ENCODE measurements around the gene FOXS1. TPM values are rescaled to one million over a fixed set of nuclear protein-coding genes. Genes with fewer than 3 reads are reported as not detected.
A peak's percentile ranks its signal among the peaks of the same experiment; 100 is the strongest.

FOXS1 gene
- total RNA-seq, 4 donors from 2014 or later, result 0.33 TPM; not detected in 3

- no peaks in the 10 kb centered on the region for H3K9me3 ChIP-seq
- peak in 1 of 2 donors; percentile 7 for DNase-seq
- peaks cover 4 to 13% of the 10 kb centered on the region in 2 donors for H3K4me1 ChIP-seq
- H3K36me3 ChIP-seq, result no peaks in the 10 kb centered on the region
- no peak for ATAC-seq
- H3K27me3 ChIP-seq, result peaks cover 27 to 42% (median 32%) of the 10 kb centered on the region in 3 donors
- in situ Hi-C loops (cut with MboI; ENCODE audit: low sequenced_read_pairs in 4 of 4), result loop anchor here (5.0 to 10.0 kb wide), 3 partner anchors 94 to 177 kb away; partner anchors contain the start of gene PDRG1 (in 4 of the 4)
- H3K4me3 ChIP-seq, result no peak overlapping the region
- intact Hi-C loops (cut with DNase I; ENCODE audit: low total_unique reads), result no loop called here
- no peak overlapping the region for H3K27ac ChIP-seq
- TF ChIP-seq POLR2A (IDR thresholded peaks at IDR 0.05) (no peak), CTCF (IDR thresholded peaks at IDR 0.05 in 4 of 5, conservative IDR thresholded peaks at IDR 0.05 in 1 of 5) (no peak)
Observed at GRCh38 chr20:31857861-31858759, 12.7 kb upstream of the FOXS1 start.

- Histone ChIP-seq H3K27me3 (peaks cover 27 to 37% (median 35%) of the 10 kb centered on the region in 3 donors), H3K27ac (no peak overlapping the region), H3K9me3 (no peaks in the 10 kb centered on the region), H3K36me3 (no peaks in the 10 kb centered on the region), H3K4me3 (no peak overlapping the region), H3K4me1 (peaks cover 7 to 13% of the 10 kb centered on the region in 2 donors)
- no peak for TF ChIP-seq POLR2A (IDR thresholded peaks at IDR 0.05)
- no peak for TF ChIP-seq CTCF (IDR thresholded peaks at IDR 0.05 in 4 of 5, conservative IDR thresholded peaks at IDR 0.05 in 1 of 5)
- ATAC-seq, result no peak
- DNase-seq, result peak in 1 of 2 donors; percentile 3
- intact Hi-C loops (cut with DNase I; ENCODE audit: low total_unique reads) (no loop called here), in situ Hi-C loops (cut with MboI; ENCODE audit: low sequenced_read_pairs in 4 of 4) (loop anchor here (5.0 to 10.0 kb wide), 3 partner anchors 96 to 178 kb away; partner anchors contain the start of gene PDRG1 (in 4 of the 4))
Observed at GRCh38 chr20:31856516-31856915, 11.1 kb upstream of the FOXS1 start.

- in situ Hi-C loops (cut with MboI; ENCODE audit: low sequenced_read_pairs in 4 of 4), result loop anchor here in 3 of 4 donors (10.0 kb wide), 2 partner anchors 101 to 181 kb away; partner anchors contain the start of gene PDRG1 (in 3 of the 3)
- peaks cover 0 to 19% (median 12%) of the 10 kb centered on the region in 3 donors for H3K27me3 ChIP-seq
- no peak overlapping the region for H3K4me3 ChIP-seq
- no peak for TF ChIP-seq POLR2A (IDR thresholded peaks at IDR 0.05)
- no peak for TF ChIP-seq CTCF (IDR thresholded peaks at IDR 0.05 in 4 of 5, conservative IDR thresholded peaks at IDR 0.05 in 1 of 5)
- DNase-seq (no peak), ATAC-seq (no peak)
- no peak overlapping the region for H3K27ac ChIP-seq
- H3K36me3 ChIP-seq, result no peaks in the 10 kb centered on the region
- intact Hi-C loops (cut with DNase I; ENCODE audit: low total_unique reads), result loop anchor here (5.0 kb wide), 1 partner anchor 179 kb away; no protein-coding TSS in a partner anchor
- H3K4me1 ChIP-seq, result peaks cover 0 to 3% of the 10 kb centered on the region in 2 donors
- no peaks in the 10 kb centered on the region for H3K9me3 ChIP-seq
Observed at GRCh38 chr20:31853481-31853880, 8.1 kb upstream of the FOXS1 start.

- ATAC-seq, result no peak
- intact Hi-C loops (cut with DNase I; ENCODE audit: low total_unique reads) (loop anchor here (5.0 kb wide), 1 partner anchor 181 kb away; no protein-coding TSS in a partner anchor), in situ Hi-C loops (cut with MboI; ENCODE audit: low sequenced_read_pairs in 4 of 4) (loop anchor here in 3 of 4 donors (10.0 kb wide), 2 partner anchors 103 to 183 kb away; partner anchors contain the start of gene PDRG1 (in 3 of the 3))
- Histone ChIP-seq H3K27me3 (peaks cover 0 to 9% (median 4%) of the 10 kb centered on the region in 3 donors), H3K27ac (no peak overlapping the region), H3K9me3 (no peaks in the 10 kb centered on the region), H3K4me3 (no peak overlapping the region), H3K36me3 (no peaks in the 10 kb centered on the region), H3K4me1 (peaks cover under 1 to 3% of the 10 kb centered on the region in 2 donors)
- DNase-seq, result no peak
- no peak for TF ChIP-seq CTCF (IDR thresholded peaks at IDR 0.05 in 4 of 5, conservative IDR thresholded peaks at IDR 0.05 in 1 of 5)
- no peak for TF ChIP-seq POLR2A (IDR thresholded peaks at IDR 0.05)
Observed at GRCh38 chr20:31851240-31851955, 6.0 kb upstream of the FOXS1 start.

Measured in gastrocnemius medialis (tissue), 4 donors.